Gastroesophageal sphincter (tissue), 3 donors: Measurements from ENCODE around the gene LRP1B.

Source experiments
- CTCF ChIP-seq, 4 experiments: fragments of 200-600 bp in 2 of 4; fragments of 450-650 bp in 2 of 4; sonication (generic) in 1 of 4; IDR thresholded peaks; one replicate each; pipeline ENCODE4 v1.5.1; 2017 to 2019; ENCODE audit warnings: antibody characterized with exemption in 4 of 4, mild to moderate bottlenecking in 2 of 4, moderate library complexity in 2 of 4
- POLR2A ChIP-seq, 2 donors: fragments of 450-650 bp; IDR thresholded peaks; one replicate each; pipeline ENCODE4 v1.6.1; 2017; ENCODE audit warnings: antibody characterized with exemption in 2 of 2, mild to moderate bottlenecking in 2 of 2, moderate library complexity in 1 of 2
- POLR2AphosphoS5 ChIP-seq: sonication (generic); formaldehyde crosslinking; IDR thresholded peaks from one replicate; pipeline ENCODE4 v1.6.1; 2017; ENCODE audit warnings: antibody characterized with exemption

GRCh38 chr2:141697035-141697434, 433.8 kb downstream of the LRP1B start:
- TF ChIP-seq POLR2AphosphoS5 (no peak), POLR2A (IDR thresholded peaks at IDR 0.05) (no peak), CTCF (IDR thresholded peaks at IDR 0.05) (no peak)
